ENCODE data around the gene ODF2.

DNA sequence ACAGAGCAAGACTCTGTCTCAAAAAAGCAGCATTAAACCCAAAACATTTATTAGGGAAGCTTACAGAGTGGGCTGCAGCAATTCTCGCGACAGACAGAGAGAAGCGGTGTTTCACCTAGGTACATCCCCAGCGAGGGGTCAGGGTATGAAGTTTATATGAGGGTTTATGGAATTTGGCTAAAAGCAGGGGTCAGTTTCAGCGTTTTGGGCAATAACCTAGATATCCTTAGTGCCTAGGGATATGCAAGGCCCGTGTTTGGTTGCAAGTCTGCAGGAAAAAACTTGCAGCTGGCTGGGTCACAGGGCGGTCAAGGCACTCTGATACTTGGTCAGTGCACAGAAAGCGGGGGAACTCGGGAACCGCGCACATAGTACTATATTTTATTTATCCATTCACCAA, 48.1 kb downstream of the ODF2 start:
- TF ChIP-seq, protein P1, sequence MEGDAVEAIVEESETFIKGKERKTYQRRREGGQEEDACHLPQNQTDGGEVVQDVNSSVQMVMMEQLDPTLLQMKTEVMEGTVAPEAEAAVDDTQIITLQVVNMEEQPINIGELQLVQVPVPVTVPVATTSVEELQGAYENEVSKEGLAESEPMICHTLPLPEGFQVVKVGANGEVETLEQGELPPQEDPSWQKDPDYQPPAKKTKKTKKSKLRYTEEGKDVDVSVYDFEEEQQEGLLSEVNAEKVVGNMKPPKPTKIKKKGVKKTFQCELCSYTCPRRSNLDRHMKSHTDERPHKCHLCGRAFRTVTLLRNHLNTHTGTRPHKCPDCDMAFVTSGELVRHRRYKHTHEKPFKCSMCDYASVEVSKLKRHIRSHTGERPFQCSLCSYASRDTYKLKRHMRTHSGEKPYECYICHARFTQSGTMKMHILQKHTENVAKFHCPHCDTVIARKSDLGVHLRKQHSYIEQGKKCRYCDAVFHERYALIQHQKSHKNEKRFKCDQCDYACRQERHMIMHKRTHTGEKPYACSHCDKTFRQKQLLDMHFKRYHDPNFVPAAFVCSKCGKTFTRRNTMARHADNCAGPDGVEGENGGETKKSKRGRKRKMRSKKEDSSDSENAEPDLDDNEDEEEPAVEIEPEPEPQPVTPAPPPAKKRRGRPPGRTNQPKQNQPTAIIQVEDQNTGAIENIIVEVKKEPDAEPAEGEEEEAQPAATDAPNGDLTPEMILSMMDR (IDR thresholded peaks at IDR 0.05), result no peak
- no peak for TF ChIP-seq SIN3A (IDR thresholded peaks at IDR 0.05; ENCODE audit: borderline replicate concordance, insufficient read depth, low read depth, low read length)

All from Panc1 (cell line).